Caco-2 (cell line): Measurements from ENCODE around the gene CACTIN. TPM values are rescaled to one million over a fixed set of nuclear protein-coding genes. Genes with fewer than 3 reads are reported as not detected.

Source experiments
- BruUV-seq: library from RNA; stranded (reverse); fragments of 400-500 nt; replicated peaks from 2 replicates; lab custom pipeline; 2021; lab: Mats Ljungman, UMichigan
- CTCF ChIA-PET: fragments of 300-600 bp; sonication (Branson Sonifier 250); formaldehyde crosslinking; loops from one replicate; lab custom pipeline; 2022; ENCODE audit warnings: antibody characterized with exemption; lab: Charles Lee
- POLR2A ChIA-PET: fragments of 300-600 bp; sonication (Branson Sonifier 250); formaldehyde crosslinking; loops from one replicate; lab custom pipeline; 2022; ENCODE audit warnings: antibody characterized with exemption; lab: Charles Lee
- DNase-seq, 2 experiments: peaks; one replicate each; pipeline versions ENCODE4 v3.0.0 to v3.0.0-alpha.2; 2020 to 2022
- H3K27me3 ChIP-seq: replicated peaks from 2 replicates; pipeline ENCODE4 v1.6.0; 2011; ENCODE audit warnings: low read length; ENCODE audit not compliant: control insufficient read depth, insufficient read depth
- H3K36me3 ChIP-seq: 2 replicates; pipeline ENCODE4 v1.5.1; 2011; ENCODE audit warnings: low read length; ENCODE audit not compliant: control insufficient read depth, insufficient read depth
- H3K4me1 ChIP-seq: fragments of 250-450 bp; sonication (Bioruptor Pico); 2 replicates; pipeline ENCODE4 v1.5.1; 2020; ENCODE audit warnings: mild to moderate bottlenecking
- H3K4me3 ChIP-seq: 2 replicates; pipeline ENCODE4 v1.5.1; 2011; ENCODE audit warnings: low read depth, mild to moderate bottlenecking, control low read depth, low read length
- H3K9me3 ChIP-seq: fragments of 250-450 bp; sonication (Bioruptor Pico); 2 replicates; pipeline ENCODE4 v1.5.1; 2020; ENCODE audit warnings: mild to moderate bottlenecking, moderate library complexity
- H3K27ac Mint-ChIP-seq: one replicate; pipeline ENCODE4 v1.8.0; 2022; ENCODE audit warnings: mixed read lengths; ENCODE audit not compliant: unreplicated experiment
- H3K27me3 Mint-ChIP-seq: one replicate; pipeline ENCODE4 v1.8.0; 2022; ENCODE audit warnings: mixed read lengths; ENCODE audit not compliant: insufficient read depth, unreplicated experiment
- H3K36me3 Mint-ChIP-seq: one replicate; pipeline ENCODE4 v1.8.0; 2022; ENCODE audit warnings: mild to moderate bottlenecking, mixed read lengths; ENCODE audit not compliant: insufficient read depth, unreplicated experiment
- H3K4me1 Mint-ChIP-seq: one replicate; pipeline ENCODE4 v1.8.0; 2022; ENCODE audit warnings: low read depth, mixed read lengths; ENCODE audit not compliant: unreplicated experiment
- H3K4me3 Mint-ChIP-seq: one replicate; pipeline ENCODE4 v1.8.0; 2022; ENCODE audit warnings: mild to moderate bottlenecking, moderate library complexity, mixed read lengths; ENCODE audit not compliant: unreplicated experiment
- H3K9me3 Mint-ChIP-seq: one replicate; pipeline ENCODE4 v1.8.0; 2022; ENCODE audit warnings: mixed read lengths; ENCODE audit not compliant: unreplicated experiment
- CTCF ChIP-seq, 2 experiments: fragments of 200-600 bp in 1 of 2; IDR thresholded peaks; 1 replicate in 1 of 2; 2 replicates in 1 of 2; pipeline versions ENCODE4 v1.5.1 to v1.8.0; 2011 to 2022; ENCODE audit warnings: antibody characterized with exemption in 1 of 2, control low read depth in 1 of 2, inconsistent platforms in 1 of 2, low read depth in 1 of 2, low read length in 1 of 2, mild to moderate bottlenecking in 1 of 2, moderate library complexity in 1 of 2; ENCODE audit not compliant: insufficient read depth in 1 of 2, severe bottlenecking in 1 of 2, unreplicated experiment in 1 of 2
- intact Hi-C: fragments of 100-400 bp; cut with micrococcal nuclease; formaldehyde crosslinking; loops from one replicate; pipeline ENCODE4 v1.10.0; 2022; ENCODE audit not compliant: unreplicated experiment
- total RNA-seq: library from RNA; stranded (reverse); gene quantifications from 2 replicates; pipeline ENCODE4 v1.2.3, GENCODE V29; 2022

Gene CACTIN
- total RNA-seq, 1 experiment from 2014 or later, result 33.9 TPM

DNA sequence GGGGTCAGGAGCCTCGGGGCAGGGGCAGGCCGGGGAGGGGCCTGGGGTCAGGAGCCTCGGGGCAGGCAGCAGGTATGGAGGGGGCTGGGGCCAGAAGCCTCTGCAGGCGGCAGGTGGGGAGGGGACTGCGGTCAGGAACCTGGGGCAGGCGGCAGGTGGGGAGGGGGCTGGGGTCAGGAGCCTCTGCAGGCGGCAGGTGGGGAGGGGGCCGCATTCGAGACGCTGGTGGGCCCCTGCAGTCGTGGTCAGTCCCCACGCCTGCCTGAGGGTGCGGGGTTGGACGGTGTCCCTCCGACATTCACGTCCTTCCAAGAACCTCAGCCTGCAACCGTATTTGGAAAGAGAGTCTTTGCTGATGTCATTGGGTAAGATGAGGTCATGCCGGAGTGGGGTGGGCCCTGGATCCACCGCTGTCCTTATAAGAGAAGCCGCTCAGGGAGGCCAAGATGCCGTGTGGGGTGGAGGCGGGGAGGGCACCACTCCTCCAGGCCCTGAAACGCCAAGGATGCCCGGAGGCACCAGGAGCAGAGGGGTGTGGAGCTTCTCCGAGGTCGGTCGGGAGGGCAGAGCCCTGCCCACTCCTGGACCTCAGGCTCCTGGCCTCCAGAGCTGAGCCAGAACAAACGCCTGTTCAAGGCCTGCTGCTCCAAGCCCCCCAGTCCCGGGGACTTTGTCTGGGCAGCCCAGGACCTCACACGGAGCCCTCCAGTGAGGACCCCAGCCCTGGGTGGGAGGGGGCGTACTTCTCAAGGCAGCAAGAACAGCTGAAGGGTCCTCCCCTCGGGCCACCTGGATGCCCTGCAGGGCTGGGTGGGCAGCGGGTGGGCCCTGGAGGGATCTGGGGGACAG lies 43.6 kb upstream of the CACTIN start:
- Mint-ChIP-seq H3K9me3 (no peaks in the 10 kb centered on the region), H3K27ac (no peak overlapping the region)
- no TSS peak for BruUV-seq

GRCh38 chr19:3669082-3669946 lies 42.7 kb upstream of the CACTIN start:
- DNase-seq, result no peak
- Histone ChIP-seq H3K36me3 (no peaks in the 10 kb centered on the region), H3K27me3 (no peaks in the 10 kb centered on the region), H3K4me1 (peaks cover 11% of the 10 kb centered on the region), H3K4me3 (no peak overlapping the region), H3K9me3 (no peaks in the 10 kb centered on the region)
- intact Hi-C loops, result loop anchor here (5.0 kb wide), 2 partner anchors 38 to 53 kb away; partner anchors contain the start of gene TJP3
- Mint-ChIP-seq H3K27ac (no peak overlapping the region), H3K9me3 (no peaks in the 10 kb centered on the region), H3K4me3 (no peak overlapping the region), H3K4me1 (no peaks in the 10 kb centered on the region), H3K27me3 (no peaks in the 10 kb centered on the region), H3K36me3 (peaks cover 16% of the 10 kb centered on the region)
- ChIA-PET CTCF (interaction anchor here (1.3 kb wide), 1 partner anchor 93 kb away, joined by 4 read pairs; the partner anchor contains the start of gene MRPL54), POLR2A (no interaction called here)
- BruUV-seq, result no TSS peak
- no peak for TF ChIP-seq CTCF (IDR thresholded peaks at IDR 0.05; ENCODE audit: insufficient read depth in 1 of 2, low read depth in 1 of 2, low read length in 1 of 2, severe bottlenecking in 1 of 2, unreplicated experiment in 1 of 2)

More for the DNA sequence above, 43.6 kb upstream of the CACTIN start:
- no peak for TF ChIP-seq CTCF (IDR thresholded peaks at IDR 0.05; ENCODE audit: insufficient read depth in 1 of 2, low read depth in 1 of 2, low read length in 1 of 2, severe bottlenecking in 1 of 2, unreplicated experiment in 1 of 2)
- H3K4me3 Mint-ChIP-seq, result no peak overlapping the region
- H3K4me1 ChIP-seq, result peaks cover 11% of the 10 kb centered on the region
- H3K9me3 ChIP-seq, result no peaks in the 10 kb centered on the region
- ChIA-PET CTCF (no interaction called here), POLR2A (no interaction called here)
- no peaks in the 10 kb centered on the region for H3K4me1 Mint-ChIP-seq
- H3K27me3 ChIP-seq, result no peaks in the 10 kb centered on the region
- H3K4me3 ChIP-seq, result no peak overlapping the region
- H3K27me3 Mint-ChIP-seq, result no peaks in the 10 kb centered on the region
- intact Hi-C loops, result loop anchor here (5.0 kb wide), 2 partner anchors 37 to 52 kb away; partner anchors contain the start of gene TJP3
- no peaks in the 10 kb centered on the region for H3K36me3 ChIP-seq
- peaks cover 19% of the 10 kb centered on the region for H3K36me3 Mint-ChIP-seq
- DNase-seq, result no peak
